A673 (cell line): ENCODE measurements around the gene MEF2C.

Experiments
- CTCF ChIP-seq: fragments of 300-800, 200-600 bp; sonication (generic); conservative IDR thresholded peaks from 2 replicates; pipeline ENCODE4 v1.5.1; 2017; ENCODE audit warnings: low read depth, mild to moderate bottlenecking, antibody characterized with exemption, low read length, moderate library complexity, mixed read lengths
- EZH2 ChIP-seq: fragments of 200-600 bp; sonication (generic); IDR thresholded peaks from 2 replicates; pipeline ENCODE4 v1.6.1; 2017; ENCODE audit warnings: borderline replicate concordance, low read depth, mild to moderate bottlenecking, mixed read lengths, antibody characterized with exemption, low read length; ENCODE audit not compliant: poor library complexity, severe bottlenecking

GRCh38 chr5:88837222-88837621 lies 45.8 kb downstream of the MEF2C start:
- no peak for TF ChIP-seq EZH2
- TF ChIP-seq CTCF, result no peak
